Measurements from ENCODE around the gene GRID1. TPM values are rescaled to one million over a fixed set of nuclear protein-coding genes. Genes with fewer than 3 reads are reported as not detected.
A peak's percentile ranks its signal among the peaks of the same experiment; 100 is the strongest.
"Not testable (repeated sequence)": the region's sequence is repeated elsewhere in the genome, so short reads cannot be mapped to it uniquely, and the experiment has no call there.

GRID1 gene
- total RNA-seq, 1 experiment from 2014 or later: not detected

DNA sequence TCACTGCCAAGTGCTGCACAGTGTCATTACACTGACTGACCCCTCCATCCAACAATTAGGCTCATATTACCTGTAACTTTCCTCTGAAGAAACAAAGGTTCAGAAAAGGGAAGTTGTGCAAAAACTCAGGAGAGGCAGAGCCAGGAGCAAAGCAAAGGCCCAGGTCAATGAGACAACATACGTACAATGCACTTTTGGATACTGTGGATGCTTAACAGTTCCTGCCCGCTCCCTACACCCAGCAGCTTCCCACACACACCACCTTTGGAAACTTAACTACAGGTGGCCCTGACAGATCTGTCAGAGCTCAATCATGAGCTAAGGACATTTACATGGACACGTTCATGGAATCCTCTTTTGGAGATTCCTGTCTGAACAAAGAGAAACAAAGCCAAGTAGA, 515.9 kb downstream of the GRID1 start:
- Mint-ChIP-seq H3K36me3 (ENCODE audit: insufficient read depth, unreplicated experiment) (no peaks in the 10 kb centered on the region), H3K4me3 (ENCODE audit: low read depth, unreplicated experiment) (no peak overlapping the region)
- CTCF ChIA-PET: no interaction called here

DNA sequence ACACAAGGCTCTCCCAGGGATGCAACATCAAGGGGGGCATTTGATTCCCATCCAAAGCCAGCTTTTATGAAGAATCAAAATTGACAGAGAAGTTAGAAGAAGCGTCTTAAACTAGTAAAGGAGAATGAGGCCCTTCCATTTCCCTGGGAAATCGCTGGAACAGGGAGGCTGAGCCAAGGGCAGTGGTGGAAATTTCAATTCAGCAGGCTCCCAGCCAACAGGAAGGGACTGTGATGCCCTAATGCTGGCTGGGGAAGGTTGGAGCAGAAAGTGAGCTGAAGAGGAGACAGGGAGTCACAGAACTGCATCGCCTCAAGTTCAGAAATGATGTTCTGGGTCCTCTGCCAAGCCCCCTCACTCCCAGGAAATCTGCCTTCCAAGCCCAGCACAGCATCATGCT, 517.3 kb downstream of the GRID1 start:
- no TSS peak for BruUV-seq (replicated peaks)
- TF ChIP-seq, protein P1, sequence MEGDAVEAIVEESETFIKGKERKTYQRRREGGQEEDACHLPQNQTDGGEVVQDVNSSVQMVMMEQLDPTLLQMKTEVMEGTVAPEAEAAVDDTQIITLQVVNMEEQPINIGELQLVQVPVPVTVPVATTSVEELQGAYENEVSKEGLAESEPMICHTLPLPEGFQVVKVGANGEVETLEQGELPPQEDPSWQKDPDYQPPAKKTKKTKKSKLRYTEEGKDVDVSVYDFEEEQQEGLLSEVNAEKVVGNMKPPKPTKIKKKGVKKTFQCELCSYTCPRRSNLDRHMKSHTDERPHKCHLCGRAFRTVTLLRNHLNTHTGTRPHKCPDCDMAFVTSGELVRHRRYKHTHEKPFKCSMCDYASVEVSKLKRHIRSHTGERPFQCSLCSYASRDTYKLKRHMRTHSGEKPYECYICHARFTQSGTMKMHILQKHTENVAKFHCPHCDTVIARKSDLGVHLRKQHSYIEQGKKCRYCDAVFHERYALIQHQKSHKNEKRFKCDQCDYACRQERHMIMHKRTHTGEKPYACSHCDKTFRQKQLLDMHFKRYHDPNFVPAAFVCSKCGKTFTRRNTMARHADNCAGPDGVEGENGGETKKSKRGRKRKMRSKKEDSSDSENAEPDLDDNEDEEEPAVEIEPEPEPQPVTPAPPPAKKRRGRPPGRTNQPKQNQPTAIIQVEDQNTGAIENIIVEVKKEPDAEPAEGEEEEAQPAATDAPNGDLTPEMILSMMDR (IDR thresholded peaks at IDR 0.05; ENCODE audit: unreplicated experiment): no peak
- no peak overlapping the region for H3K4me3 Mint-ChIP-seq (ENCODE audit: low read depth, unreplicated experiment)
- H3K9me3 Mint-ChIP-seq (ENCODE audit: low read depth, unreplicated experiment): no peaks in the 10 kb centered on the region
- no peaks in the 10 kb centered on the region for H3K27me3 Mint-ChIP-seq (ENCODE audit: unreplicated experiment)
- no peaks in the 10 kb centered on the region for H3K36me3 Mint-ChIP-seq (ENCODE audit: insufficient read depth, unreplicated experiment)
- H3K27ac Mint-ChIP-seq (ENCODE audit: unreplicated experiment): no peak overlapping the region
- CTCF ChIA-PET: no interaction called here
- H3K4me1 Mint-ChIP-seq (ENCODE audit: low read depth, unreplicated experiment): peaks cover 18% of the 10 kb centered on the region
- intact Hi-C loops (cut with micrococcal nuclease; ENCODE audit: unreplicated experiment): no loop called here
- DNase-seq: no peak

More for the DNA sequence above, 515.9 kb downstream of the GRID1 start:
- H3K4me1 Mint-ChIP-seq (ENCODE audit: low read depth, unreplicated experiment): peaks cover 18% of the 10 kb centered on the region
- no TSS peak for BruUV-seq (replicated peaks)
- H3K27ac Mint-ChIP-seq (ENCODE audit: unreplicated experiment): peak overlapping the region; percentile 34
- DNase-seq: no peak
- H3K9me3 Mint-ChIP-seq (ENCODE audit: low read depth, unreplicated experiment): no peaks in the 10 kb centered on the region
- TF ChIP-seq, protein P1 (IDR thresholded peaks at IDR 0.05; ENCODE audit: unreplicated experiment): no peak
- intact Hi-C loops (cut with micrococcal nuclease; ENCODE audit: unreplicated experiment): no loop called here
- H3K27me3 Mint-ChIP-seq (ENCODE audit: unreplicated experiment): no peaks in the 10 kb centered on the region

DNA sequence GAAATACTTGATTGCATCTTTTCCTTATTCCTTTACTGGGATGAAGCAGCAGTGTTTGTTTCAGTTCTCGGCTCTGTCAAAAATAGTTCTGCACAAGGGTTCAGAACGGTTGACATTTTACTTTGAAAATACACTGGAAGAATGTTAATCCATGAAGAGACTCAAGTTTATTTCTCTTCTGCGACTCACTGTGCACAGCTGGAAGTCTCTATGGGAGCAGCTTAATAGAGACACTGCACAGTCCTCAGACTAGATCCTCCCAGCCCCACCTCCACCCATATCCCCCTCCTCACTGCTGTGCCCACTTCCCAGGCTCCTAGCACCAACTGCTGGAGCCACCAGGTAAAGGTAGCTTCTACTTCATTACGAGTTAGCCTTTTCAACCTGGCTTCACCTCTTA, 517.8 kb downstream of the GRID1 start:
- no peak for DNase-seq
- TF ChIP-seq, protein P1 (IDR thresholded peaks at IDR 0.05; ENCODE audit: unreplicated experiment): no peak
- intact Hi-C loops (cut with micrococcal nuclease; ENCODE audit: unreplicated experiment): no loop called here
- CTCF ChIA-PET: no interaction called here
- H3K36me3 Mint-ChIP-seq (ENCODE audit: insufficient read depth, unreplicated experiment): no peaks in the 10 kb centered on the region
- no peak overlapping the region for H3K27ac Mint-ChIP-seq (ENCODE audit: unreplicated experiment)
- BruUV-seq (replicated peaks): no TSS peak
- H3K4me3 Mint-ChIP-seq (ENCODE audit: low read depth, unreplicated experiment): no peak overlapping the region
- H3K9me3 Mint-ChIP-seq (ENCODE audit: low read depth, unreplicated experiment): no peaks in the 10 kb centered on the region
- H3K4me1 Mint-ChIP-seq (ENCODE audit: low read depth, unreplicated experiment): peaks cover 18% of the 10 kb centered on the region
- no peaks in the 10 kb centered on the region for H3K27me3 Mint-ChIP-seq (ENCODE audit: unreplicated experiment)

DNA sequence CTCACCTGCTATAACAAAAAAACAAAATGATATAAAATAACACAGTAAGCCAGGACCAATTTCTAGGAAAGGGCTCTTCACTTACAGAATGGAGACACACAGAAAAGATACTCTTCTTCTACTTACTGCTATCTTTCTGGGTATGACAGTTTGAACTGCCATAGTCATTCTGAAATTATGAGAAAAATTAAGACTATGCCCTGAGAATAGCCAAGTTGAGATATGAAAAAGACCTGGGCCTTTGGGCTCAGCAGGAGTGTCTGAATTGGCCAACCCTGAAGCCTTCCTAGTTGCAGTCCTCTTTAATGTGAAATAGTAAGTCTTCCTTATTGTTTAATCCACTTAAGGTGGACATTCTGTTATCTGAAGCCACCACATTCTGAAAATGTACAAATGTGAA, 519.5 kb downstream of the GRID1 start:
- TF ChIP-seq, protein P1 (IDR thresholded peaks at IDR 0.05; ENCODE audit: unreplicated experiment): no peak
- CTCF ChIA-PET: no interaction called here
- no peaks in the 10 kb centered on the region for H3K36me3 Mint-ChIP-seq (ENCODE audit: insufficient read depth, unreplicated experiment)
- DNase-seq: no peak
- no peak overlapping the region for H3K4me3 Mint-ChIP-seq (ENCODE audit: low read depth, unreplicated experiment)
- intact Hi-C loops (cut with micrococcal nuclease; ENCODE audit: unreplicated experiment): no loop called here
- no peaks in the 10 kb centered on the region for H3K27me3 Mint-ChIP-seq (ENCODE audit: unreplicated experiment)
- no peaks in the 10 kb centered on the region for H3K9me3 Mint-ChIP-seq (ENCODE audit: low read depth, unreplicated experiment)
- no TSS peak for BruUV-seq (replicated peaks)
- H3K27ac Mint-ChIP-seq (ENCODE audit: unreplicated experiment): no peak overlapping the region
- H3K4me1 Mint-ChIP-seq (ENCODE audit: low read depth, unreplicated experiment): peaks cover 15% of the 10 kb centered on the region

DNA sequence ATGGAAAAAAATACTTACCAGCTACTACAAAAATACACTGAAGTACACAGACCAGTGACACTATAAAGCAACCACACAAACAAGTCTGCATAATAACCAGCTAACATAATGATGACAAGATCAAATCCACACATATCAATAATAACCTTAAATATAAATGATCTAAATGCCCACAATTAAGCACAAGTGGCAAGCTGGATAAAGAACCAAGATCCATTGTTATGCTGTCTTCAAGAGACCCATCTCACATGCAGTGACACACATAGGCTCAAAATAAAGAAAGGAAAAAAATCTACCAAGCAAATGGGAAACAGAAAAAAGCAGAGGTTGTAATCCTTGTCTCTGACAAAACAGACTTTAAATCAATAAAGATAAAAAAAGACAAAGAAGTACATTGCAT, 527.9 kb downstream of the GRID1 start:
- not testable (repeated sequence) for BruUV-seq (replicated peaks)

More for the DNA sequence above, 527.9 kb downstream of the GRID1 start:
- H3K9me3 Mint-ChIP-seq (ENCODE audit: low read depth, unreplicated experiment); CTCF ChIA-PET; H3K27ac Mint-ChIP-seq (ENCODE audit: unreplicated experiment); DNase-seq; intact Hi-C loops (cut with micrococcal nuclease; ENCODE audit: unreplicated experiment); H3K4me1 Mint-ChIP-seq (ENCODE audit: low read depth, unreplicated experiment); H3K4me3 Mint-ChIP-seq (ENCODE audit: low read depth, unreplicated experiment); H3K27me3 Mint-ChIP-seq (ENCODE audit: unreplicated experiment); H3K36me3 Mint-ChIP-seq (ENCODE audit: insufficient read depth, unreplicated experiment): not testable (repeated sequence)
